HepG2 (cell line): ENCODE data around the gene TMEM53. TPM values are rescaled to one million over a fixed set of nuclear protein-coding genes. Genes with fewer than 3 reads are reported as not detected.

ENCODE experiments used
- ASH2L ChIP-seq: fragments of 300-600, 200-600 bp; sonication (generic); IDR thresholded peaks from 2 replicates; pipeline ENCODE4 v1.7.0; 2017; ENCODE audit warnings: low read depth, mild to moderate bottlenecking, moderate library complexity, mixed read lengths, low read length; ENCODE audit not compliant: insufficient read length
- CHCHD3 ChIP-seq: sonication (generic); formaldehyde crosslinking; IDR thresholded peaks from 2 replicates; pipeline ENCODE4 v1.8.0; 2022; ENCODE audit warnings: mild to moderate bottlenecking, missing genetic modification reagents, moderate library complexity
- HOXA3 ChIP-seq: sonication (generic); formaldehyde crosslinking; IDR thresholded peaks from 2 replicates; pipeline ENCODE4 v1.5.0; 2020; ENCODE audit warnings: missing genetic modification reagents
- IRF9 ChIP-seq: sonication (generic); formaldehyde crosslinking; IDR thresholded peaks from 2 replicates; pipeline ENCODE4 v1.8.0; 2022; ENCODE audit warnings: missing genetic modification reagents, mild to moderate bottlenecking, borderline replicate concordance
- JUND ChIP-seq: sonication (generic); formaldehyde crosslinking; IDR thresholded peaks from 2 replicates; pipeline ENCODE4 v1.8.0; 2022; ENCODE audit warnings: mild to moderate bottlenecking, missing genetic modification reagents
- MXD1 ChIP-seq: sonication (generic); formaldehyde crosslinking; IDR thresholded peaks from 2 replicates; pipeline ENCODE4 v1.4.0; 2020; ENCODE audit warnings: mild to moderate bottlenecking, missing genetic modification reagents
- SIN3A ChIP-seq: IDR thresholded peaks from 2 replicates; pipeline ENCODE4 v1.6.1; 2011; ENCODE audit warnings: low read depth, mild to moderate bottlenecking, control low read depth, low read length, borderline replicate concordance
- SMARCC2 ChIP-seq: fragments of 450-650 bp; IDR thresholded peaks from 2 replicates; pipeline ENCODE4 v1.6.1; 2017; ENCODE audit warnings: antibody characterized with exemption, mild to moderate bottlenecking
- SOX6 ChIP-seq, 2 experiments: fragments of 450-650 bp in 1 of 2; sonication (generic) in 1 of 2; formaldehyde crosslinking in 1 of 2; IDR thresholded peaks; 2 replicates each; pipeline versions ENCODE4 v1.4.0 to v1.6.1; 2017 to 2020; ENCODE audit warnings: antibody characterized with exemption in 1 of 2, mild to moderate bottlenecking in 1 of 2, missing genetic modification reagents in 1 of 2
- TBX3 ChIP-seq: fragments of 450-650 bp; IDR thresholded peaks from 2 replicates; pipeline ENCODE4 v1.6.1; 2017; ENCODE audit warnings: antibody characterized with exemption, mild to moderate bottlenecking, inconsistent platforms, borderline replicate concordance
- ZBTB40 ChIP-seq, 2 experiments: fragments of 450-650 bp in 1 of 2; sonication (generic) in 1 of 2; formaldehyde crosslinking in 1 of 2; IDR thresholded peaks; 2 replicates each; pipeline versions ENCODE4 v1.6.1 to v1.8.0; 2016 to 2022; ENCODE audit warnings: antibody characterized with exemption in 1 of 2, mild to moderate bottlenecking in 1 of 2, missing genetic modification reagents in 1 of 2
- ZMYM3 ChIP-seq: sonication (generic); formaldehyde crosslinking; IDR thresholded peaks from 2 replicates; pipeline ENCODE4 v1.5.1; 2020; ENCODE audit warnings: mild to moderate bottlenecking, missing genetic modification reagents
- ZNF337 ChIP-seq: sonication (generic); formaldehyde crosslinking; IDR thresholded peaks from 2 replicates; pipeline ENCODE4 v1.5.1; 2020; ENCODE audit warnings: missing genetic modification reagents, low read depth, mild to moderate bottlenecking, borderline replicate concordance
- ZNF414 ChIP-seq: sonication (generic); formaldehyde crosslinking; IDR thresholded peaks from 2 replicates; pipeline ENCODE4 v1.5.0; 2020; ENCODE audit warnings: missing genetic modification reagents
- ZNF580 ChIP-seq: IDR thresholded peaks from 2 replicates; pipeline ENCODE4 v1.6.1; 2016; ENCODE audit warnings: low read depth, borderline replicate concordance
- ZNF792 ChIP-seq: IDR thresholded peaks from 2 replicates; pipeline ENCODE4 v1.6.1; 2016
- polyA plus RNA-seq, 8 experiments: library from polyadenylated mRNA; depleted of rRNA in 3 of 8; stranded (reverse) in 7 of 8; unstranded in 1 of 8; fragments of >200 nt; fragmentation: Illumina TruSeq in 4 of 8; extraction: Trizol in 4 of 8; gene quantifications; 2 replicates each; pipeline versions ENCODE4 v1.2.1 to v1.2.3, GENCODE V29; 2011 to 2016; ENCODE audit warnings: low read depth in 4 of 8, missing spikeins in 1 of 8, mixed read lengths in 1 of 8; ENCODE audit not compliant: insufficient read depth in 1 of 8
- total RNA-seq, 5 experiments: library from RNA; depleted of rRNA; stranded (reverse); fragments of >200 nt; fragmentation: Illumina TruSeq; extraction: Trizol; gene quantifications; 2 replicates each; pipeline ENCODE4 v1.2.3, GENCODE V29; 2016; ENCODE audit warnings: low read depth in 1 of 5

Gene TMEM53
- total and polyA plus RNA-seq, 2 of the 13 experiments (the other 11 are each of a cell fraction or from before 2014, with no cell fraction given), result 12.6 to 20.2 TPM

- TF ChIP-seq ZNF414 (no peak), ZNF792 (CRISPR knock-in tag) (0 out of 2 replicates have a peak, but pooled peaks have one; percentile 30), ZNF337 (CRISPR knock-in tag) (no peak), ZBTB40 (IDR thresholded peaks at IDR 0.05) (no peak), ZBTB40 (CRISPR knock-in tag; IDR thresholded peaks at IDR 0.05) (peak; percentile 77), HOXA3 (CRISPR knock-in tag) (peak; percentile 87), ZMYM3 (no peak), SOX6 (IDR thresholded peaks at IDR 0.05) (no peak), SOX6 (CRISPR knock-in tag; IDR thresholded peaks at IDR 0.05) (peak; percentile 39; the same call in 1 of the 2 replicates), MXD1 (CRISPR knock-in tag) (peak; percentile 41; the same call in 1 of the 2 replicates), SIN3A (peak; percentile 55; the same call in 1 of the 2 replicates), TBX3 (0 out of 2 replicates have a peak, but pooled peaks have one; percentile 14), ZNF580 (no peak; the same call in 1 of the 2 replicates), JUND (no peak), SMARCC2 (no peak), ASH2L (peak; percentile 77), IRF9 (CRISPR knock-in tag) (peak; percentile 59; the same call in 1 of the 2 replicates), CHCHD3 (CRISPR knock-in tag) (no peak)
These were observed 42.4 kb downstream of the TMEM53 start (continued) for GRCh38 chr1:44631647-44632539.
